WTC11 (cell line): ENCODE results near the gene DCLK2. TPM values are rescaled to one million over a fixed set of nuclear protein-coding genes. Genes with fewer than 3 reads are reported as not detected.

Experiments used
- ATAC-seq: fragments of 200-7000 bp; cut with Tn5 transposase; 2 replicates; pipeline ENCODE4 v1.10.0; 2021; ENCODE audit warnings: mild to moderate bottlenecking, moderate library complexity
- CTCF ChIA-PET: fragments of 300-600 bp; sonication (Branson Sonifier 250); formaldehyde crosslinking; loops from one replicate; lab custom pipeline; 2021; ENCODE audit warnings: antibody characterized with exemption; lab: Charles Lee
- POLR2A ChIA-PET: fragments of 350-600 bp; sonication (Branson Sonifier 250); formaldehyde crosslinking; loops from one replicate; lab custom pipeline; 2021; ENCODE audit warnings: antibody characterized with exemption; lab: Charles Lee
- DNase-seq: peaks from one replicate; pipeline ENCODE4 v3.0.0; 2021; ENCODE audit warnings: low spot score
- H3K27ac Mint-ChIP-seq: 2 replicates; pipeline ENCODE4 v1.8.0; 2021; ENCODE audit warnings: mixed read lengths
- H3K27me3 Mint-ChIP-seq: 2 replicates; pipeline ENCODE4 v1.8.0; 2021; ENCODE audit warnings: low read depth, mild to moderate bottlenecking, moderate library complexity, mixed read lengths
- H3K36me3 Mint-ChIP-seq: 2 replicates; pipeline ENCODE4 v1.8.0; 2021; ENCODE audit warnings: mixed read lengths
- H3K4me1 Mint-ChIP-seq: 2 replicates; pipeline ENCODE4 v1.8.0; 2022; ENCODE audit warnings: mixed read lengths
- H3K4me3 Mint-ChIP-seq: 2 replicates; pipeline ENCODE4 v1.8.0; 2021; ENCODE audit warnings: mild to moderate bottlenecking, moderate library complexity, mixed read lengths
- H3K9me3 Mint-ChIP-seq: 2 replicates; pipeline ENCODE4 v1.8.0; 2021; ENCODE audit warnings: mixed read lengths
- AR ChIP-seq: fragments of 250-450 bp; sonication (Bioruptor Pico); IDR thresholded peaks from 2 replicates; pipeline ENCODE4 v1.9.0; 2021; ENCODE audit warnings: mild to moderate bottlenecking
- ARID4B ChIP-seq: sonication (generic); formaldehyde crosslinking; IDR thresholded peaks from 2 replicates; pipeline ENCODE4 v1.8.0; 2023; ENCODE audit warnings: missing genetic modification reagents, mild to moderate bottlenecking, borderline replicate concordance
- ATF1 ChIP-seq: sonication (generic); formaldehyde crosslinking; IDR thresholded peaks from 2 replicates; pipeline ENCODE4 v1.8.1; 2023; ENCODE audit warnings: mild to moderate bottlenecking, moderate library complexity, missing genetic modification reagents
- CREM ChIP-seq: sonication (generic); formaldehyde crosslinking; IDR thresholded peaks from 2 replicates; pipeline ENCODE4 v1.8.1; 2022; ENCODE audit warnings: mild to moderate bottlenecking, missing genetic modification reagents, moderate library complexity
- ETV6 ChIP-seq: sonication (generic); formaldehyde crosslinking; IDR thresholded peaks from 2 replicates; pipeline ENCODE4 v1.8.1; 2022; ENCODE audit warnings: mild to moderate bottlenecking, missing genetic modification reagents
- FOXK1 ChIP-seq: sonication (generic); formaldehyde crosslinking; IDR thresholded peaks from 2 replicates; pipeline ENCODE4 v1.8.0; 2022; ENCODE audit warnings: mild to moderate bottlenecking, moderate library complexity, missing genetic modification reagents
- GABPB1 ChIP-seq: sonication (generic); formaldehyde crosslinking; IDR thresholded peaks from 2 replicates; pipeline ENCODE4 v1.8.1; 2023; ENCODE audit warnings: mild to moderate bottlenecking, missing genetic modification reagents
- GRHL2 ChIP-seq: fragments of 250-450 bp; sonication (Bioruptor Pico); IDR thresholded peaks from 2 replicates; pipeline ENCODE4 v1.8.0; 2022; ENCODE audit warnings: mild to moderate bottlenecking, moderate library complexity; ENCODE audit not compliant: insufficient replicate concordance, severe bottlenecking
- GTF2I ChIP-seq: fragments of 250-450 bp; sonication (Bioruptor Pico); conservative IDR thresholded peaks from 2 replicates; pipeline ENCODE4 v1.4.0; 2021; ENCODE audit warnings: mild to moderate bottlenecking
- MYBL2 ChIP-seq: sonication (generic); formaldehyde crosslinking; IDR thresholded peaks from 2 replicates; pipeline ENCODE4 v1.8.1; 2023; ENCODE audit warnings: mild to moderate bottlenecking, moderate library complexity, missing genetic modification reagents
- SMAD4 ChIP-seq: sonication (generic); formaldehyde crosslinking; IDR thresholded peaks from 2 replicates; pipeline ENCODE4 v1.8.0; 2022; ENCODE audit warnings: mild to moderate bottlenecking, missing genetic modification reagents
- TEAD1 ChIP-seq: sonication (generic); formaldehyde crosslinking; IDR thresholded peaks from 2 replicates; pipeline ENCODE4 v1.8.0; 2022; ENCODE audit warnings: mild to moderate bottlenecking, missing genetic modification reagents
- ZNF219 ChIP-seq: sonication (generic); formaldehyde crosslinking; IDR thresholded peaks from 2 replicates; pipeline ENCODE4 v1.8.0; 2023; ENCODE audit warnings: missing genetic modification reagents, mild to moderate bottlenecking, borderline replicate concordance
- ZNF263 ChIP-seq: sonication (generic); formaldehyde crosslinking; IDR thresholded peaks from 2 replicates; pipeline ENCODE4 v1.8.1; 2022; ENCODE audit warnings: low read depth, mild to moderate bottlenecking, moderate library complexity, missing genetic modification reagents
- ZNF532 ChIP-seq: fragments of 250-450 bp; sonication (Bioruptor Pico); IDR thresholded peaks from 2 replicates; pipeline ENCODE4 v1.9.0; 2021; ENCODE audit warnings: mild to moderate bottlenecking, borderline replicate concordance
- total RNA-seq: library from RNA; stranded (reverse); gene quantifications from 3 replicates; pipeline ENCODE4 v1.2.3, GENCODE V29; 2021
- TF ChIP-seq, protein P1 (sequence below): sonication (generic); formaldehyde crosslinking; IDR thresholded peaks from 2 replicates; pipeline ENCODE4 v1.8.1; 2022; ENCODE audit warnings: missing genetic modification reagents, borderline replicate concordance
- TF ChIP-seq, protein P2 (sequence below): sonication (generic); formaldehyde crosslinking; IDR thresholded peaks from 2 replicates; pipeline ENCODE4 v1.8.1; 2022; ENCODE audit warnings: low read depth, mild to moderate bottlenecking, moderate library complexity, missing genetic modification reagents, borderline replicate concordance

Gene DCLK2
- total RNA-seq, 1 experiment from 2014 or later: 0.17 TPM

- TF ChIP-seq ARID4B (CRISPR knock-in tag): no peak
These were observed 178.8 kb downstream of the DCLK2 start (continued) for GRCh38 chr4:150256841-150257730.

DNA sequence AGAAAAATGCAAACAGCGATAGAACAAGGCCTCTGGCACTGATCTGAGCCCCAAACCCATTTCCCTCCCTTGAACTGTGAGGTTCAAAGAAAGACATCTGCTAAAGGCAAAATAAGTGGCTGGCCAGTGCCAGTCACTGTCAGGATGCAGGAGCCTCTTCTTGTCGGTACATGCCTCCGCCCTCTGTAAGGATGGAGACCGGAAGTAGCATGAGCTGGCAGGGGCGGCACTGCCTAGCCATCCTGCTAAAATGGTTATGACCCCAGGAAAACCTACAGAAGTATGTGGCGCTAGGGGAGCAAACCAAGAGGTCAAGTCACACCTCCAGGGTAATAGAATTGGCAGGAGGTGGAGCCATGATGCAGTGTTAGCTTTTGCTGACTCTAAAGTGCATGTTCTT lies 180.3 kb downstream of the DCLK2 start:
- no peak overlapping the region for H3K27ac Mint-ChIP-seq
- CTCF ChIA-PET: interaction anchor here (0.7 to 1.5 kb wide), 2 partner anchors 9 to 16 kb away, joined by 3 read pairs; no protein-coding TSS in a partner anchor
- TF ChIP-seq ZNF532 (CRISPR knock-in tag) (no peak), ATF1 (CRISPR knock-in tag) (no peak), SMAD4 (CRISPR knock-in tag) (no peak), TEAD1 (CRISPR knock-in tag) (no peak), GTF2I (CRISPR knock-in tag) (no peak), MYBL2 (no peak), CREM (CRISPR knock-in tag) (no peak), ZNF219 (no peak), AR (CRISPR knock-in tag) (no peak), GRHL2 (CRISPR knock-in tag) (no peak), ETV6 (CRISPR knock-in tag) (no peak), ZNF263 (CRISPR knock-in tag) (no peak), GABPB1 (no peak), FOXK1 (no peak)
- TF ChIP-seq, protein P1, sequence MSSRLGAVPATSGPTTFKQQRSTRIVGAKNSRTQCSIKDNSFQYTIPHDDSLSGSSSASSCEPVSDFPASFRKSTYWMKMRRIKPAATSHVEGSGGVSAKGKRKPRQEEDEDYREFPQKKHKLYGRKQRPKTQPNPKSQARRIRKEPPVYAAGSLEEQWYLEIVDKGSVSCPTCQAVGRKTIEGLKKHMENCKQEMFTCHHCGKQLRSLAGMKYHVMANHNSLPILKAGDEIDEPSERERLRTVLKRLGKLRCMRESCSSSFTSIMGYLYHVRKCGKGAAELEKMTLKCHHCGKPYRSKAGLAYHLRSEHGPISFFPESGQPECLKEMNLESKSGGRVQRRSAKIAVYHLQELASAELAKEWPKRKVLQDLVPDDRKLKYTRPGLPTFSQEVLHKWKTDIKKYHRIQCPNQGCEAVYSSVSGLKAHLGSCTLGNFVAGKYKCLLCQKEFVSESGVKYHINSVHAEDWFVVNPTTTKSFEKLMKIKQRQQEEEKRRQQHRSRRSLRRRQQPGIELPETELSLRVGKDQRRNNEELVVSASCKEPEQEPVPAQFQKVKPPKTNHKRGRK (CRISPR knock-in tag): no peak
- TF ChIP-seq, protein P2, sequence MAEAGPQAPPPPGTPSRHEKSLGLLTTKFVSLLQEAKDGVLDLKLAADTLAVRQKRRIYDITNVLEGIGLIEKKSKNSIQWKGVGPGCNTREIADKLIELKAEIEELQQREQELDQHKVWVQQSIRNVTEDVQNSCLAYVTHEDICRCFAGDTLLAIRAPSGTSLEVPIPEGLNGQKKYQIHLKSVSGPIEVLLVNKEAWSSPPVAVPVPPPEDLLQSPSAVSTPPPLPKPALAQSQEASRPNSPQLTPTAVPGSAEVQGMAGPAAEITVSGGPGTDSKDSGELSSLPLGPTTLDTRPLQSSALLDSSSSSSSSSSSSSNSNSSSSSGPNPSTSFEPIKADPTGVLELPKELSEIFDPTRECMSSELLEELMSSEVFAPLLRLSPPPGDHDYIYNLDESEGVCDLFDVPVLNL: no peak
- H3K9me3 Mint-ChIP-seq: peaks cover 4% of the 10 kb centered on the region; the same call in 1 of the 2 replicates
- DNase-seq: no peak
- peaks cover 36% of the 10 kb centered on the region for H3K4me1 Mint-ChIP-seq
- H3K27me3 Mint-ChIP-seq: no peaks in the 10 kb centered on the region
- ATAC-seq: no peak
- H3K4me3 Mint-ChIP-seq: no peak overlapping the region
- no peaks in the 10 kb centered on the region for H3K36me3 Mint-ChIP-seq
- POLR2A ChIA-PET: no interaction called here
